H1 (cell line): ENCODE measurements around the gene INHBA. TPM values are rescaled to one million over a fixed set of nuclear protein-coding genes. Genes with fewer than 3 reads are reported as not detected.

ENCODE experiments used
- CTCF ChIA-PET: fragments of 300-600 bp; sonication (Branson Sonifier 250); formaldehyde crosslinking; loops from one replicate; lab custom pipeline; 2021; ENCODE audit not compliant: partially characterized antibody; lab: Charles Lee
- POLR2A ChIA-PET: fragments of 300-600 bp; sonication (Branson Sonifier 250); formaldehyde crosslinking; loops from one replicate; lab custom pipeline; 2021; ENCODE audit warnings: inconsistent platforms; ENCODE audit not compliant: partially characterized antibody; lab: Charles Lee
- DNase-seq, 2 experiments: peaks; one replicate each; pipeline versions ENCODE4 v3.0.0 to v3.0.0-alpha.2; 2010 to 2022; ENCODE audit warnings: low spot score in 2 of 2, low read depth in 1 of 2, mixed read lengths in 1 of 2
- FAIRE-seq: peaks from 2 replicates; lab custom pipeline; 2011; peaks lifted over from hg19 to GRCh38; lab: Jason Lieb, UNC
- H2AFZ ChIP-seq: 2 replicates; pipeline ENCODE4 v1.8.1; 2012; ENCODE audit warnings: low read length, inconsistent platforms
- H2AK5ac ChIP-seq: 2 replicates; pipeline ENCODE4 v1.6.1; 2013; ENCODE audit warnings: low read depth, low read length
- H2BK120ac ChIP-seq: replicated peaks from 2 replicates; pipeline ENCODE3; 2013; ENCODE audit warnings: low read depth, low read length, inconsistent platforms
- H2BK12ac ChIP-seq: 2 replicates; pipeline ENCODE4 v1.6.1; 2013; ENCODE audit warnings: low read depth, low read length
- H2BK15ac ChIP-seq: 2 replicates; pipeline ENCODE4 v1.6.1; 2013; ENCODE audit warnings: low read length
- H2BK20ac ChIP-seq: 2 replicates; pipeline ENCODE4 v1.6.1; 2013; ENCODE audit warnings: low read length
- H2BK5ac ChIP-seq: 2 replicates; pipeline ENCODE4 v1.6.1; 2013; ENCODE audit warnings: low read depth, low read length
- H3K14ac ChIP-seq: 2 replicates; pipeline ENCODE4 v1.6.1; 2013; ENCODE audit warnings: inconsistent platforms; ENCODE audit not compliant: insufficient read length
- H3K18ac ChIP-seq: 2 replicates; pipeline ENCODE4 v1.6.1; 2013; ENCODE audit warnings: low read length; ENCODE audit errors: extremely low read depth
- H3K23ac ChIP-seq: 2 replicates; pipeline ENCODE4 v1.6.1; 2013; ENCODE audit warnings: inconsistent platforms; ENCODE audit not compliant: insufficient read length
- H3K23me2 ChIP-seq: 2 replicates; pipeline ENCODE4 v1.6.1; 2013; ENCODE audit warnings: low read depth, low read length
- H3K27ac ChIP-seq: 2 replicates; pipeline ENCODE4 v1.6.1; 2011; ENCODE audit warnings: low read depth, low read length, inconsistent platforms
- H3K27me3 ChIP-seq, 4 experiments: replicated peaks in 1 of 4; 1 replicate in 1 of 4; 2 replicates in 3 of 4; pipeline versions ENCODE4 v1.6.1 to v1.8.1; 2011 to 2013; ENCODE audit warnings: low read length in 3 of 4, mild to moderate bottlenecking in 3 of 4, inconsistent platforms in 2 of 4, mixed read lengths in 2 of 4, moderate library complexity in 1 of 4; ENCODE audit not compliant: control insufficient read depth in 3 of 4, insufficient read depth in 3 of 4; ENCODE audit errors: extremely low read depth in 1 of 4
- H3K36me3 ChIP-seq, 4 experiments: 2 replicates each; pipeline versions ENCODE4 v1.6.1 to v1.8.1; 2011 to 2013; ENCODE audit warnings: mild to moderate bottlenecking in 4 of 4, low read length in 3 of 4, moderate library complexity in 2 of 4, control low read depth in 1 of 4, inconsistent platforms in 1 of 4; ENCODE audit not compliant: insufficient read depth in 4 of 4, control insufficient read depth in 2 of 4
- H3K4ac ChIP-seq: replicated peaks from 2 replicates; pipeline ENCODE3; 2013; ENCODE audit warnings: low read length, low read depth, mixed read lengths, inconsistent platforms; ENCODE audit not compliant: insufficient read length
- H3K4me1 ChIP-seq, 4 experiments: replicated peaks in 1 of 4; 1 replicate in 1 of 4; 2 replicates in 3 of 4; pipeline versions ENCODE4 v1.6.1 to v1.8.1; 2011 to 2013; ENCODE audit warnings: low read length in 3 of 4, inconsistent platforms in 2 of 4, mixed read lengths in 1 of 4; ENCODE audit not compliant: insufficient read depth in 4 of 4, control insufficient read depth in 3 of 4
- H3K4me2 ChIP-seq, 2 experiments: 2 replicates each; pipeline versions ENCODE4 v1.6.1 to v1.8.1; 2011 to 2013; ENCODE audit warnings: low read depth in 2 of 2, low read length in 2 of 2, control low read depth in 1 of 2, inconsistent platforms in 1 of 2, mild to moderate bottlenecking in 1 of 2; ENCODE audit not compliant: insufficient read depth in 1 of 2
- H3K4me3 ChIP-seq, 4 experiments: fragments of 200-600, 300-600 bp in 1 of 4; sonication (generic), shearing (Covaris generic), sonication (Bioruptor Twin) in 1 of 4; 2 replicates each; pipeline versions ENCODE4 v1.5.1 to v1.8.1; 2011 to 2016; ENCODE audit warnings: low read length in 4 of 4, low read depth in 3 of 4, control low read depth in 2 of 4, inconsistent platforms in 2 of 4, mild to moderate bottlenecking in 2 of 4, mixed read lengths in 1 of 4, moderate library complexity in 1 of 4; ENCODE audit not compliant: insufficient read depth in 2 of 4; ENCODE audit errors: extremely low read depth in 1 of 4
- H3K56ac ChIP-seq: replicated peaks from 2 replicates; pipeline ENCODE3; 2013; ENCODE audit warnings: low read depth, mild to moderate bottlenecking, mixed read lengths, low read length, inconsistent platforms; ENCODE audit not compliant: insufficient read length
- H3K79me1 ChIP-seq: 2 replicates; pipeline ENCODE4 v1.6.1; 2013; ENCODE audit warnings: low read depth, low read length, control low read depth
- H3K79me2 ChIP-seq, 2 experiments: 2 replicates each; pipeline versions ENCODE4 v1.6.1 to v1.8.1; 2012 to 2013; ENCODE audit warnings: low read length in 2 of 2, mild to moderate bottlenecking in 2 of 2, inconsistent platforms in 1 of 2; ENCODE audit not compliant: insufficient read depth in 2 of 2, control insufficient read depth in 1 of 2
- H3K9ac ChIP-seq, 4 experiments: replicated peaks in 1 of 4; 1 replicate in 1 of 4; 2 replicates in 3 of 4; pipeline versions ENCODE4 v1.6.1 to v1.8.1; 2011 to 2013; ENCODE audit warnings: low read depth in 3 of 4, low read length in 3 of 4, control low read depth in 2 of 4, mild to moderate bottlenecking in 2 of 4, moderate library complexity in 2 of 4, inconsistent platforms in 1 of 4; ENCODE audit errors: extremely low read depth in 1 of 4
- H3K9me3 ChIP-seq, 2 experiments: 2 replicates each; pipeline versions ENCODE4 v1.6.1 to v1.8.1; 2012 to 2013; ENCODE audit warnings: mild to moderate bottlenecking in 2 of 2, moderate library complexity in 2 of 2, control low read depth in 1 of 2, inconsistent platforms in 1 of 2, low read depth in 1 of 2, low read length in 1 of 2, mixed read lengths in 1 of 2; ENCODE audit not compliant: insufficient read depth in 2 of 2
- H4K20me1 ChIP-seq, 2 experiments: replicated peaks in 1 of 2; 2 replicates each; pipeline versions ENCODE3 to v1.8.1; 2011 to 2013; ENCODE audit warnings: inconsistent platforms in 2 of 2, low read length in 2 of 2, mild to moderate bottlenecking in 1 of 2; ENCODE audit not compliant: insufficient read depth in 2 of 2, control insufficient read depth in 1 of 2
- H4K5ac ChIP-seq: 2 replicates; pipeline ENCODE4 v1.6.1; 2013; ENCODE audit warnings: low read length, low read depth, mixed read lengths, inconsistent platforms; ENCODE audit not compliant: insufficient read length
- H4K8ac ChIP-seq: 2 replicates; pipeline ENCODE4 v1.8.0; 2013; ENCODE audit warnings: mild to moderate bottlenecking, moderate library complexity, low read length, inconsistent platforms; ENCODE audit not compliant: insufficient read depth; ENCODE audit errors: extremely low read depth
- H4K91ac ChIP-seq: replicated peaks from 2 replicates; pipeline ENCODE3; 2013; ENCODE audit warnings: low read length, mixed read lengths, inconsistent platforms; ENCODE audit not compliant: insufficient read length
- BCL11A ChIP-seq, 2 experiments: IDR thresholded peaks; one replicate each; pipeline ENCODE4 v1.6.1; 2011; ENCODE audit warnings: low read depth in 2 of 2, low read length in 2 of 2, mild to moderate bottlenecking in 2 of 2
- CEBPB ChIP-seq: IDR thresholded peaks from 2 replicates; pipeline ENCODE4 v1.6.1; 2012; ENCODE audit warnings: low read depth, low read length
- JUND ChIP-seq: IDR thresholded peaks from 2 replicates; pipeline ENCODE4 v1.6.1; 2011; ENCODE audit warnings: mild to moderate bottlenecking, improper control_type of control experiment, low read length
- KDM4A ChIP-seq: IDR thresholded peaks from one replicate; pipeline ENCODE4 v1.7.1; 2012; ENCODE audit warnings: low read depth, mild to moderate bottlenecking, moderate library complexity, low read length, inconsistent platforms; ENCODE audit not compliant: severe bottlenecking
- POU5F1 ChIP-seq: IDR thresholded peaks from 2 replicates; pipeline ENCODE4 v1.6.1; 2011; ENCODE audit warnings: low read depth, mild to moderate bottlenecking, low read length, moderate library complexity
- RAD21 ChIP-seq, 2 experiments: IDR thresholded peaks in 1 of 2; conservative IDR thresholded peaks in 1 of 2; 2 replicates each; pipeline ENCODE4 v1.6.1; 2011; ENCODE audit warnings: low read depth in 2 of 2, low read length in 2 of 2, improper control_type of control experiment in 1 of 2, inconsistent platforms in 1 of 2, mild to moderate bottlenecking in 1 of 2, moderate library complexity in 1 of 2
- SIN3A ChIP-seq, 2 experiments: IDR thresholded peaks in 1 of 2; conservative IDR thresholded peaks in 1 of 2; 2 replicates each; pipeline ENCODE4 v1.6.1; 2011 to 2012; ENCODE audit warnings: low read length in 2 of 2, improper control_type of control experiment in 1 of 2, low read depth in 1 of 2, mild to moderate bottlenecking in 1 of 2
- ZNF274 ChIP-seq: IDR thresholded peaks from 2 replicates; pipeline ENCODE4 v1.7.0; 2012; ENCODE audit warnings: low read length, borderline replicate concordance; ENCODE audit errors: extremely low read depth
- WGBS, 2 experiments: shearing (Covaris generic) in 1 of 2; methylation state at CpG; one replicate each; pipeline versions ENCODE4 v1.1.6 to v1.1.7; 2013 to 2015; ENCODE audit warnings: low lambda C conversion rate in 2 of 2, mixed read lengths in 2 of 2, inconsistent platforms in 1 of 2, low coverage in 1 of 2, missing lambda C conversion rate in 1 of 2; ENCODE audit not compliant: insufficient replicate concordance in 2 of 2, insufficient coverage in 1 of 2, insufficient read length in 1 of 2; ENCODE audit errors: extremely low coverage in 1 of 2, missing lambda C conversion rate in 1 of 2; 5-methylcytosine and 5-hydroxymethylcytosine counted together
- long read RNA-seq, 2 experiments: library from RNA in 1 of 2; library from capped mRNA in 1 of 2; stranded (forward); transcript quantifications; one replicate each; pipeline ENCODE4 v2.0.0, GENCODE V29; 2021; ENCODE audit warnings: inconsistent platforms in 1 of 2
- polyA minus RNA-seq, 3 experiments: library from RNA; depleted of rRNA, polyadenylated mRNA; stranded (reverse); fragments of >200 nt; gene quantifications; 1 replicate in 2 of 3; 2 replicates in 1 of 3; pipeline ENCODE4 v1.2.3, GENCODE V29; 2011
- polyA plus RNA-seq, 7 experiments: library from polyadenylated mRNA; depleted of rRNA in 3 of 7; stranded (reverse) in 5 of 7; unstranded in 2 of 7; fragments of >200 nt in 5 of 7; fragments of 200-250 nt in 2 of 7; gene quantifications; 1 replicate in 5 of 7; 2 replicates in 1 of 7; 4 replicates in 1 of 7; pipeline versions ENCODE4 v1.2.1 to v1.2.3, GENCODE V29; 2011 to 2013; ENCODE audit warnings: missing spikeins in 2 of 7, mixed read lengths in 2 of 7
- total RNA-seq: library from RNA; stranded (reverse); fragmentation: NEBNext Ultra II Directional; extraction: Animal tissue kit (Norgen Biotek cat#: 25700); gene quantifications from 2 replicates; pipeline ENCODE4 v1.2.1, GENCODE V29; 2021

INHBA gene
- total RNA-seq (2.7 and 2.8 TPM in 2 replicates), polyA plus RNA-seq (2011; rRNA removed) (1.1 TPM in 2 replicates), polyA minus RNA-seq (2011; rRNA and poly(A)+ RNA removed) (3.3 and 5.0 TPM in 2 replicates)
- polyA plus RNA-seq (2011; cell fraction: cytosol; rRNA removed): 1.2 TPM
- 3.3 TPM for polyA plus RNA-seq (2011; cell fraction: nucleus; rRNA removed)
- 1.8 to 2.4 TPM (median 2.1 TPM) in 4 replicates for polyA plus RNA-seq (2012, experiment 1 of 2)
- 0.52 TPM for polyA plus RNA-seq (2012, experiment 2 of 2)
- 0.59 TPM for polyA plus RNA-seq (2013, experiment 1 of 2)
- polyA plus RNA-seq (2013, experiment 2 of 2): 0.96 TPM
- polyA minus RNA-seq (2011; cell fraction: cytosol; rRNA and poly(A)+ RNA removed): 2.0 TPM
- polyA minus RNA-seq (2011; cell fraction: nucleus; rRNA and poly(A)+ RNA removed): 6.6 TPM
- long read RNA-seq, experiment 1: 0 reads
- long read RNA-seq, experiment 2, partial matches to known transcripts: 0 of 2 reads
- long read RNA-seq, experiment 2, other reads (novel, unspliced or antisense): 0 of 2 reads

GRCh38 chr7:41702635-41703371 is at the start of gene INHBA:
Gene INHBA (minus strand): TSS chr7:41703090. CDS start chr7:41700374, 2,716 bp downstream.
- no peak within 1 kb of the TSS for H2AFZ ChIP-seq
- no peaks in the 10 kb centered on the region for H3K79me2 ChIP-seq
- no peak within 1 kb of the TSS for H3K4me3 ChIP-seq

More at GRCh38 chr7:41702635-41703371, at the start of gene INHBA:
- Histone ChIP-seq H3K23ac (no peak within 1 kb of the TSS), H3K4ac (no peak within 1 kb of the TSS), H2BK20ac (no peak within 1 kb of the TSS), H4K20me1 (no peaks in the 10 kb centered on the region), H3K23me2 (peaks cover 11% of the 10 kb centered on the region), H3K4me1 (peaks cover 11 to 31% (median 19%) of the 10 kb centered on the region in 4 experiments), H2BK5ac (no peak within 1 kb of the TSS), H3K18ac (no peak within 1 kb of the TSS; the same call in 1 of the 2 replicates), H3K4me2 (peak within 1 kb of the TSS in 1 of 2 experiments; percentile 98; a peak in 1 of 4 replicates), H3K36me3 (no peaks in the 10 kb centered on the region), H3K14ac (no peak within 1 kb of the TSS), H2BK12ac (no peak within 1 kb of the TSS), H3K9me3 (no peaks in the 10 kb centered on the region), H4K5ac (no peak within 1 kb of the TSS), H2AK5ac (no peak within 1 kb of the TSS), H4K8ac (no peak within 1 kb of the TSS), H3K9ac (no peak within 1 kb of the TSS), H2BK15ac (no peak within 1 kb of the TSS), H3K56ac (no peak within 1 kb of the TSS)
- FAIRE-seq (no peak), DNase-seq (no peak)
- 83% methylated on average over 3 of the region's 3 CpGs; no CpG with 5 or more reads in 1 of the 2 experiments for WGBS, 2 experiments
- ChIA-PET CTCF (interaction anchor here (0.6 to 6.2 kb wide), 8 partner anchors 8 to 976 kb away, joined by 3 to 44 read pairs (median 4); no protein-coding TSS in a partner anchor), POLR2A (no interaction called here)
- TF ChIP-seq ZNF274 (no peak), CEBPB (no peak), KDM4A (no peak), BCL11A (IDR thresholded peaks at IDR 0.05; ENCODE audit: low read depth in 2 of 2, low read length in 2 of 2) (no peak), POU5F1 (no peak), JUND (no peak), RAD21 (IDR thresholded peaks at IDR 0.05 in 1 of 2, conservative IDR thresholded peaks at IDR 0.05 in 1 of 2; ENCODE audit: low read depth in 2 of 2, low read length in 2 of 2) (no peak), SIN3A (conservative IDR thresholded peaks at IDR 0.05 in 1 of 2, IDR thresholded peaks at IDR 0.05 in 1 of 2; ENCODE audit: low read depth in 1 of 2, low read length in 2 of 2) (no peak)
- TF ChIP-seq, all 59 proteins: peak for 0
- Histone ChIP-seq H3K27me3 (peaks cover 4 to 21% (median 13%) of the 10 kb centered on the region in 4 experiments), H3K79me1 (no peaks in the 10 kb centered on the region), H3K27ac (no peak within 1 kb of the TSS), H4K91ac (no peak within 1 kb of the TSS), H2BK120ac (no peak within 1 kb of the TSS)
